GM18870 (cell line): Measurements from ENCODE around the gene CASP8.
"Not testable (repeated sequence)": the region's sequence is repeated elsewhere in the genome, so short reads cannot be mapped to it uniquely, and the experiment has no call there.

Source experiments
- ATAC-seq: cut with Tn5 transposase; IDR thresholded peaks from one replicate; pipeline ENCODE4 v1.9.1; 2021; ENCODE audit warnings: moderate library complexity; ENCODE audit not compliant: unreplicated experiment

Gene CASP8

GRCh38 chr2:201269764-201270163 is 9.4 kb downstream of the CASP8 start:
- no peak for ATAC-seq

GRCh38 chr2:201270293-201271001 is 10.1 kb downstream of the CASP8 start:
- no peak for ATAC-seq

- ATAC-seq, result no peak
Observed at GRCh38 chr2:201271917-201272316, 11.6 kb downstream of the CASP8 start.

DNA sequence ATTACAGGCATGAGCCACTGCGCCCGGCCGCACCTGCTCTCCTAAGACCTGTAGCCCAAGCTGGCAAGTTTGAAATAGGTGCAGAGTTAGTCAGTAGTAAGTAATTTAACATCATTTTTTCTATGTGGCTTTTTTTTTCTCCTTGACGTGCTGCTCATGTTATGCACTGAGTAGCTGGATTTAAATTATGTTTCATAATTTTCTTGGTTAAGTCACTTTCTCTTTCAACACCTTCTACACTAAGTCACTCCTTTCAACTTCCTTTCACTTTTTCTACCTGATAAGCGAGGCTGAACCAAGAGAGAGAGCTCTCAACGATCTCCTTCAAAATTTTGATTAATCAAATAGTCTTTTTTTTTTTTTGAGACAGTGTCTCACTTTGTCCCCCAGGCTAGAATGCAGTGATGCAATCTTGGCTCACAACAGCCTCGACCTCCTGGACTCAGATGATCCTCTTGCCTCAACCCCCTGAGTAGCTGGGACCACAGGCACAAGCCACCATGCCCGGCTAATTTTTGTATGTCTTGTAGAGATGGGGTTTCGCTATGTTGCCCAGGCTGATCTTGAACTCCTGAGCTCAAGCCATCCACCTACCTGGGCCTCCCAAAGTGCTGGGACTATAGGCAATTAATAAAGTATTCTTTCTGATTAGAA is 13.1 kb downstream of the CASP8 start:
- ATAC-seq, result no peak

GRCh38 chr2:201275069-201275468 is 14.7 kb downstream of the CASP8 start:
- no peak for ATAC-seq

- ATAC-seq, result no peak
Observed at GRCh38 chr2:201275990-201276389, 15.7 kb downstream of the CASP8 start.

- no peak for ATAC-seq
Observed at GRCh38 chr2:201276511-201276910, 16.2 kb downstream of the CASP8 start.

GRCh38 chr2:201279079-201279478 is 18.7 kb downstream of the CASP8 start:
- no peak for ATAC-seq

GRCh38 chr2:201280191-201281040 is 20.1 kb downstream of the CASP8 start:
- ATAC-seq, result no peak

DNA sequence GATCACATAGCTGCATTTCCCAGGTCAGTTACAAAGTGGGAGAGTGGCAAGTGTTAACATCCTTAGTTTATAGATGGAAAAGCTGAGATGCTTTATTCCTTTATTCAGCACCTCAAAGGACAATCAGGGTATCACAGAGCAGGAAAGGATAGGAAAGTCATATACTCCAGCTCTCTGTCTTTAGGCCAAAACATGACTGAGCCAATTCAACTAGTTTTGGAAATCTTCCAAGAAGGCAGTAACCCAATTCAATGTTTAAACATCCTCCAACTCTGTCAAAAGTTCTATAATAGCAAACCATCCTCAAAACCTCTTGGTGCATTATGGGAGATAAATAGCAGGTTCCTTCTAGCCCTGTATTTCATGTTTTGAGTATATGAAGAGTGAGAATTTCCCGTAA is 25.2 kb downstream of the CASP8 start:
- ATAC-seq, result no peak

DNA sequence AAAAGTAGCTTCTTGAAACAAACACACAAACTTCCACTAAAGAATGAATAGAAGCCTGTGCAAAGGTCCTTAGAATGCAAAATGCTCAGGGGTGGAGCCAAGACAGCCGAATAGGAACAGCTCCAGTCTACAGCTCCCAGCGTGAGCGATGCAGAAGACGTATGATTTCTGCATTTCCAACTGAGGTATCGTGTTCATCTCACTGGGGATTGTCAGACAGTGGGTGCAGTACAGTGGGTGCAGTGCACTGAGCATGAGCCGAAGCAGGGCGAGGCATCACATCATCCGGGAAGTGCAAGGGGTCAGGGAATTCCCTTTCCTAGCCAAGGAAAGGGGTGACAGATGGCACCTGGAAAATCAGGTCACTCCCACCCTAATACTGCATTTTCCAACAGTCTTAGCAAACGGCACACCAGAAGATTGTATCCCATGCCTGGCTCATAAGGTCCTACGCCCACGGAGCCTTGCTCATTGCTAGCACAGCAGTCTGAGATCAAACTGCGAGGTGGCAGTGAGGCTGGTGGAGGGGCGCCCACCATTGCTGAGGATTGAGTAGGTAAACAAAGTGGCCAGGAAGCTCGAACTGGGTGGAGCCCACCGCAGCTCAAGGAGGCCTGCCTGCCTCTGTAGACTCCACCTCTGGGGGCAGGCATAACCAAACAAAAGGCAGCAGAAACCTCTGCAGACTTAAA is 30.3 kb downstream of the CASP8 start:
- ATAC-seq, result not testable (repeated sequence)

- no peak for ATAC-seq
Observed at GRCh38 chr2:201298462-201299052, 38.2 kb downstream of the CASP8 start.

GRCh38 chr2:201299929-201300328 is 39.6 kb downstream of the CASP8 start:
- ATAC-seq, result not testable (repeated sequence)

GRCh38 chr2:201307876-201308275 is 47.5 kb downstream of the CASP8 start:
- no peak for ATAC-seq

DNA sequence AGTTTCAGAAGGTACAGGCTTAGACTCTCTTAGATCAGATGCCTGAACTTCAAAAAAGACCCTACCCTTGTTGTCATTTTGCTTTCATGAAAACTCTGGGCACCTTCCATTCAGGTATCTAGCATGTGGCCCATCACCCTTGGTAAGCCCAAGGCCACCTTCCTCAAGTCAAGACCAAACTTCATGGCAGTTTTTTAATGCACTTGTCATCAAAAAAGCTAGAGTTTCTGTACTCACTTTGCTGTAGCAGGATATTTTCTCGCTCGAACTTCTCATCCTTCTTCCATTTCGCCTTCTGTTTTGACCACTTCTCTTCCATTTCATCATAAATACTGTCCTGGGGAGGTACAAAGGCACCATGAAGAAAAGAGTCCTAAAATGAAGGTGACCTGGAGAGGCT is 48.6 kb downstream of the CASP8 start:
- no peak for ATAC-seq

DNA sequence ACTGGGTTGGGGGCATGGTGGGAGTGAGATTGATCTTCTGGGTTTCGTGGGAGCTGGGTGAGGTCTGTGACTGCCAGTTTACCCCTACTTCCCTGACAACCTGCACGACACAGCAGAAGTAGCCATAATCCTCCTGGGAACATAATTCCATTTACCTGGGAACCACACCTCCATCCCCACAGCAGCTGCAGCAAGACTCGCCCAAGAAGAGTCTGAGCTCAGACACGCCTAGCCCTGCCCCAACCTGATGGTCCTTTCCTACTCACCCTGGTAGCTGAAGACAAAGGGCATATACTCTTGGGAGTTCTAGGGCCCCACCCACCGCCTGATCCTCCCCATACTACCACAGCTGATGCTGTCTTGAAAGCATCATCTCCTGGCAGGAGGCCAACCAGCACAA is 53.0 kb downstream of the CASP8 start:
- ATAC-seq, result no peak

- ATAC-seq, result no peak
Observed at GRCh38 chr2:201319511-201319910, 59.2 kb downstream of the CASP8 start.

GRCh38 chr2:201320257-201320656 is 59.9 kb downstream of the CASP8 start:
- ATAC-seq, result no peak

- no peak for ATAC-seq
Observed at GRCh38 chr2:201320701-201321100, 60.4 kb downstream of the CASP8 start.

DNA sequence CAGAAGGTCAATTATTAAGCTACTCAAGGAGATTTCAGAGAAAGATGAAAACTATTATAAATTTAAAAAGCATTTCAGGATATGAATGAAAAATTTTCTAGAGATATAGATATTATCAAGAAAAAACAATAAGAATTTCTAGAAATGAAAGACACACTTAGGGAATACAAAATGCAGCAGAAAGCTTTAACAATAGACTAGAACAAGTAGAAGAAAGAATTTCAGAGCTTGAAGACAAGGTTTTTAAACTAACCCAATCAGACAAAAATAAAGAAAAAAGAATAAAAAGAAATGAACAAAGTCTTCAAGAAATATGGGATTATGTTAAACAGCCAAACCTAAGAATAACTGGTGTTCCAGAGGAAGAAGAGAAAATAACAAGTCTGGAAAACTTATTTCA is 62.4 kb downstream of the CASP8 start:
- ATAC-seq, result no peak

- no peak for ATAC-seq
Observed at GRCh38 chr2:201327678-201328077, 67.3 kb downstream of the CASP8 start.
